ENCODE data around the gene FAM163B.

The FAM163B gene

DNA sequence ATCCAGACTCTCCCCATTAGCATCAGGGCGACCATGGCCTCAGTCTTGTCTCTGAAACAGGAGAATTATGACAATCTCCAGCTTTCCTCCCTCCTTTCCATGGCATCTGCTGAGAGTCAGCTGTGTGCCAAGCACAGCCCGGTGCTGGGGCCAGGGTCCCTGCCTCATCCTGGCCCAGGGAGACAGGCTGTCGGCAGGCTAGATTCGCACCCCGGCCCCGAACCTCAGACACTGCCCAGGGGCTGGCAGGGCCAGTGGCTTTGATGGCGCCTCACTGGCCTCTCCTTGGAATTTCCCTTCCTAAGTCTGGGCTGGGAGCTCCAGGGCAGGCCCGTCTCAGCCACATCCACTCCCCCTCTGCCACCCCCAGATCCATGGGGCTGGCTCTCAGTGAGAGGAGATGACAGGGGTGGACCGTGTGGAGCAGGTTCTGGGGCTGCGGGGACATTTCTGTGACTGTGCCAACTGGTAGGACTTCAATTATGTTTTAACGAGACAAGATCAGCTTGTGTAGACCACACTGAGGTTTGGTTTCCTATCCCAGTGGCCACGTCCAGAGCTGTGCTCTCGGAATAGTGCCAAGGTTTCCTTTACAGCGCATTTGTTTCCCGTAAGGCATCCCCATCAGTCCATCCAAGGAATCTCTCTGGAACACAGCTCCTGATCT, 15.5 kb downstream of the FAM163B start:
- Histone ChIP-seq H3K27ac (no peak overlapping the region), H3K4me3 (no peak overlapping the region)
- TF ChIP-seq, protein P1, sequence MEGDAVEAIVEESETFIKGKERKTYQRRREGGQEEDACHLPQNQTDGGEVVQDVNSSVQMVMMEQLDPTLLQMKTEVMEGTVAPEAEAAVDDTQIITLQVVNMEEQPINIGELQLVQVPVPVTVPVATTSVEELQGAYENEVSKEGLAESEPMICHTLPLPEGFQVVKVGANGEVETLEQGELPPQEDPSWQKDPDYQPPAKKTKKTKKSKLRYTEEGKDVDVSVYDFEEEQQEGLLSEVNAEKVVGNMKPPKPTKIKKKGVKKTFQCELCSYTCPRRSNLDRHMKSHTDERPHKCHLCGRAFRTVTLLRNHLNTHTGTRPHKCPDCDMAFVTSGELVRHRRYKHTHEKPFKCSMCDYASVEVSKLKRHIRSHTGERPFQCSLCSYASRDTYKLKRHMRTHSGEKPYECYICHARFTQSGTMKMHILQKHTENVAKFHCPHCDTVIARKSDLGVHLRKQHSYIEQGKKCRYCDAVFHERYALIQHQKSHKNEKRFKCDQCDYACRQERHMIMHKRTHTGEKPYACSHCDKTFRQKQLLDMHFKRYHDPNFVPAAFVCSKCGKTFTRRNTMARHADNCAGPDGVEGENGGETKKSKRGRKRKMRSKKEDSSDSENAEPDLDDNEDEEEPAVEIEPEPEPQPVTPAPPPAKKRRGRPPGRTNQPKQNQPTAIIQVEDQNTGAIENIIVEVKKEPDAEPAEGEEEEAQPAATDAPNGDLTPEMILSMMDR (IDR thresholded peaks at IDR 0.05) = no peak
- DNase-seq (ENCODE audit: low spot score) = no peak

DNA sequence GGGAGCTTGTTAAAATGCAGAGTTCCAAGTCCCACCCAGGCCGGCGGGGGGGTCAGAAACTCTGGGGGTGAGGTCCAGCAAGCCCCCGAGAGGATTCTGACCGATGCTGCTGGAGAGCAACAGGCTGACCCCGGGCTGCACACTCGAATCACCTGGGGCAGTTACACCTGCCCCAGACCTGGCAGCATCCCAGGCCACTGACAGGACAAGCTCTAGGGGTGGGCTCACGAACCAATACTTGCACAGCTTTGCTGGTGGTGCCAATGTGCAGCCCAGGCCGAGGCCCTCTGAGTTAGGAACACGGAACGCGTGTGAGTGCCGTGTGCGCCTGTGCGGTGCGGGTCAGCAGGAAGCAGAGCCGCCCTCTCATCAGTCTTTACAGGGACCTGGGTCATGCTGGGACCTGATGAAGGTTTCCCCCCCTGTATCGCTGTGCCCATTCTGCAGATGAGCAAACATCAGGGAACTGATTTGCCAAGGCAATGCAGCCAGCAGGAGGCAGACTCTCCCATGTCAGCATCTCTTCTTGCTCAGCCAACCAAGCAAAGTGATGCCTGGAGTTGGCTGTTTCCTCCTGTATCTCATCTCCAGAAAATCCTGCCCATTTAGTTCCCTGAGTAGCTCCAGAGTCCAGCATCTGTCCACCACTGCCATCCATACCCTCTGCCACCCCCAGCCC, 16.3 kb downstream of the FAM163B start:
- DNase-seq (ENCODE audit: low spot score) = no peak
- TF ChIP-seq, protein P1 (IDR thresholded peaks at IDR 0.05) = no peak
- H3K27ac ChIP-seq = no peak overlapping the region
- H3K4me3 ChIP-seq = no peak overlapping the region

DNA sequence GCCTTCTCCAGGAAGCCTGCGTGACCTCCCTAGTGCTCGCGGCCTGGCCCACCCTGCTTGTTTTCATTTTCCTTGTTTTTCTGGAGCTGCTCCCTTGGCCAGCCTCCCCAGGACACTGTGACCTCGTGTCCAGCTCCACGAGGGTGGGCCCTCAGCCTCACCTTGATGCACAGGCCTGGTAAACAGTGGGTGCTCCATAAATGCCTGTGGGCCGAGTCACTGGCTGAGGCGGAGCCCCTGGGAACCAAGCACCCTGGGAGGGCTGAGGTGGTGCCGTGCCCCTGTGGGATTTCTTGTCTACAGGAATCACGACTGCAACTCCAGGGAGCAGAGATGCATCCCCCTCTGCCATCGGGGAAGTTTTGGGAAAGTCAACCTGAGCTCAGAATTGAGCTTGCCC, 17.2 kb downstream of the FAM163B start:
- Histone ChIP-seq H3K27ac (no peak overlapping the region), H3K4me3 (no peak overlapping the region)
- no peak for DNase-seq (ENCODE audit: low spot score)
- TF ChIP-seq, protein P1 (IDR thresholded peaks at IDR 0.05) = no peak

DNA sequence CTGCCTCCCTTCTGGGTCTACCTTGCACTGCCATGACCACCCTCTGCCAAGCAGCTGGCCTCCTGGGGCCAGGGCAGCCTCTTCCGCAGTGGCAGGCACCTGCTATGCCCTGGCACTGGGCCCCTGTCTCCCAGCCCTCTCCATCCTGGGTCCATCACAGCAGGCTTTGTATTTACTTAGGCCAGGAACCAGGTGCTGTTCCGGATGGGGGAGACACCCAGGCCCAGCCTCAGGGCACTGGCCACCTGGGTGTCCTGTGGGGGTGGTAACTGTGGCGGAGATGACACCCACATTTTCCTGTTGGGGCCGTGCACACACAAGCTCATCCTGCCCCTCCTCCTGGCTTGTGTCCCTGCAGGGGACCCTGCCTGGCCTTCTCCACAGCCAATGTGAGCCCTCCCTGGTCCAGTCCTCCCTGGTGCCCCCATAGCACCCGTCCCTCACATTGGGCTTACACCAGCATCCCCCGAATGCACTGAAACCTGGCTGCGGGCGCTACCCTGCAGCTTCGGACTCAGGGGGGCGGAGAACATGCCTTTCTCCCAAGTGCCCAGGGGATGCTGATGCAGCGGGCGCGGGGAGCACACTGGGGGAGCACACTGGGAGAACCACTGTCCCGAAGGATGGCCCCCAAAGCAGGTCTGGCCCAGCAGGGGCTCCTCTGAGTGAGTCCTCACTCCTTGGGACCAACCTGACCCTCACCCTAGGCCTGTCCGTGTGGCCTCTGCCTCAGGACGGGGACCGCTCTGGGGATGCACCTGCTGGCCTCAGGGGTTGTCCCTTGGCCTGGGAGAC, 17.9 kb downstream of the FAM163B start:
- TF ChIP-seq, protein P1 (IDR thresholded peaks at IDR 0.05) = no peak
- no peak overlapping the region for H3K27ac ChIP-seq
- no peak for DNase-seq (ENCODE audit: low spot score)
- no peak overlapping the region for H3K4me3 ChIP-seq

DNA sequence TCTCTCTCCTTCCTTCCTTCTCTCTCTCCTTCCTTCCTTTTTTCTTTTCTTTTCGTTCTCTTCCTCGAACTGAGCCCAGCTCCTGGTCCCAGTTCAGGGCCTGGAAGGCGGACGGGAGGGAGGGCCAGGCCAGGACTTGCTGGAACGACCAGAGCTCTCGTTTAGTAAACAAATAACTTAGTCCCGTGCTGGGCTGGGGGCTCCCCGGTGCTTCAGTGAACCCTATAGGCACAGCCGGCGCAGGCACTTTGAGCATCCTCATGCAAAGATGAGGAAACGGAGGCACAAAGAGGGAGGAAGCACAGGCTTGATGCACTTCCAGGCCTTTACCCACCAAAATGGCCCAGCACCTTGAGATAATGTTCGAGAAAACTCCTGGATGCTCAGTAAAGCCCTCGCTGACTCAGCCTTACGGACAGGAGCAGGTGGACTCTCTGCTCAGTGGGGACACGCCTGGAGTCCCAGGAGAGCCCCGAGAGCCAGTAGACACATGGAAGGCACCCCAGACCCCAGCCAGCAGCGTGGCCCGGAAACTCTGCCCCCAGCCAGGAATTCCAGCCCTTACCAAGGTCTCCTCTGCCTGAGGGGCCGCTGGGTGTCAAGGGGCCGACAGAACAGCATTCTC, 18.8 kb downstream of the FAM163B start:
- no peak for DNase-seq (ENCODE audit: low spot score)
- Histone ChIP-seq H3K4me3 (no peak overlapping the region), H3K27ac (no peak overlapping the region)
- TF ChIP-seq, protein P1 (IDR thresholded peaks at IDR 0.05) = no peak

DNA sequence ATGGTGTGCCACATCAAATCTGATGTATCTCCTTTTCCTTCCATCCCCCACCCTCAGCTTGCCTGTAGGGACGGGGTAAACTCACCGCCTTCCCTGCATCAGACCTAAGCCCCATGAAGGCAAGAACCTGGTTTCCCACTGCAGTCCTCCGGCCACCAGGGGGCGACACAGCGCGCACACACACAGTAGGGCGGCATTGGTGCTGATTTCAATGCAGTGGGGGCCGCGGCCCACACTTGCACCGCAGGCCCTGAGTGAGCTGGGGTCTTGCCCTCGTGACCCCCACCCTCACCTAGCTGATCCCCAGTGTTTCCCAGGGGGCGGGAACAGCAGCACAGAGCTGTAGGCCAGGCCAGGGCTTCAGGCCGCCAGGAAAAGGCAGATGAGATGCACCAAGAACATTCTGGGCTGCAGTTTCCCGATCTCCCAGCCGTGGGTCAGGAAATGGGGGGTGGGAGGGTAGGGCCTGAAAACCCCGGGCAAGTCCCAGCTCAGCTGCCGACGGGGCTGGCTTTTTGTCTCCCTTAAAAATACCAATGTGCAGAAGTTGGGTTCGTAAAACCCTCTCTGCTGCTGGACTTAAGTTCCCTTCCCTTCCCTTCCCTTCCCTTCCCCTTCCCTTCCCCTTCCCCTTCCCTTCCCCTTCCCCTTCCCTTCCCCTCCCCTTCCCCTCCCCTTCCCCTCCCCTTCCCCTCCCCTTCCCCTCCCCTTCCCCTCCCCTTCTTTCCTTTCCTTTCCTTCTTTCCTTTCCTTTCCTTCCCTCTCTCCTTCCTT, 19.5 kb downstream of the FAM163B start:
- Histone ChIP-seq H3K4me3 (no peak overlapping the region), H3K27ac (no peak overlapping the region)
- TF ChIP-seq, protein P1 (IDR thresholded peaks at IDR 0.05) = no peak
- DNase-seq (ENCODE audit: low spot score) = no peak

Measured in coronary artery (tissue), 2 donors.